Natural killer cell (primary cell): ENCODE data around the gene MAD1L1. TPM values are rescaled to one million over a fixed set of nuclear protein-coding genes. Genes with fewer than 3 reads are reported as not detected.

Source experiments
- ATAC-seq, 3 donors: fragments of 150-1000 bp in 2 of 3; fragments of 200-7000 bp in 1 of 3; cut with Tn5 transposase; 1 replicate in 1 of 3; 2 replicates in 2 of 3; pipeline ENCODE4 v1.10.0; 2021; ENCODE audit warnings: mild to moderate bottlenecking in 2 of 3, moderate library complexity in 2 of 3
- DNase-seq, 2 donors: peaks; one replicate each; pipeline versions ENCODE4 v3.0.0 to v3.0.0-alpha.2; 2013 to 2021; ENCODE audit warnings: mixed read lengths in 1 of 2
- H3K27ac ChIP-seq: one replicate; pipeline ENCODE4 v1.5.1; 2013; ENCODE audit warnings: mild to moderate bottlenecking, low read length
- H3K27me3 ChIP-seq: one replicate; pipeline ENCODE4 v1.6.1; 2013; ENCODE audit warnings: low read length; ENCODE audit not compliant: control insufficient read depth, insufficient read depth
- H3K36me3 ChIP-seq: one replicate; pipeline ENCODE4 v1.6.1; 2013; ENCODE audit warnings: low read length; ENCODE audit not compliant: control insufficient read depth, insufficient read depth
- H3K4me1 ChIP-seq: one replicate; pipeline ENCODE4 v1.6.1; 2013; ENCODE audit warnings: low read length; ENCODE audit not compliant: control insufficient read depth, insufficient read depth
- H3K4me3 ChIP-seq: one replicate; pipeline ENCODE4 v1.5.1; 2013; ENCODE audit warnings: low read length
- H3K9me3 ChIP-seq: one replicate; pipeline ENCODE4 v1.6.1; 2013; ENCODE audit warnings: low read length; ENCODE audit not compliant: control insufficient read depth, insufficient read depth
- H3K27ac Mint-ChIP-seq, 2 donors: one replicate each; pipeline ENCODE4 v1.8.0; 2022; ENCODE audit warnings: mild to moderate bottlenecking in 2 of 2, mixed read lengths in 2 of 2, moderate library complexity in 1 of 2
- H3K27me3 Mint-ChIP-seq, 2 donors: one replicate each; pipeline ENCODE4 v1.8.0; 2022; ENCODE audit warnings: low read depth in 2 of 2, mixed read lengths in 2 of 2
- H3K36me3 Mint-ChIP-seq: one replicate; pipeline ENCODE4 v1.8.0; 2022; ENCODE audit warnings: mixed read lengths
- H3K4me1 Mint-ChIP-seq, 2 donors: one replicate each; pipeline ENCODE4 v1.8.0; 2022; ENCODE audit warnings: mixed read lengths in 2 of 2
- H3K4me3 Mint-ChIP-seq: one replicate; pipeline ENCODE4 v1.8.0; 2022; ENCODE audit warnings: mild to moderate bottlenecking, moderate library complexity, mixed read lengths
- H3K9me3 Mint-ChIP-seq, 2 donors: one replicate each; pipeline ENCODE4 v1.8.0; 2022; ENCODE audit warnings: mixed read lengths in 2 of 2
- CTCF ChIP-seq: fragments of 200-600 bp; IDR thresholded peaks from one replicate; pipeline ENCODE4 v1.8.0; 2022; ENCODE audit warnings: antibody characterized with exemption
- WGBS: methylation state at CpG from one replicate; pipeline ENCODE4 v1.1.7; 2013; ENCODE audit warnings: missing lambda C conversion rate; ENCODE audit not compliant: insufficient coverage; 5-methylcytosine and 5-hydroxymethylcytosine counted together
- intact Hi-C: fragments of 100-400 bp; cut with micrococcal nuclease; formaldehyde crosslinking; loops from one replicate; pipeline ENCODE4 v1.14.2; 2022
- total RNA-seq, 4 donors: library from RNA; stranded (reverse); fragments of 120-200 nt in 1 of 4; gene quantifications; one replicate each; pipeline versions ENCODE4 v1.2.3 to v1.2.4, GENCODE V29; 2013 to 2022

MAD1L1 gene
- total RNA-seq, 3 donors from 2014 or later (not counting 1 experiment from before 2014, with no cell fraction given) = 53.6 to 81.2 (median 77.4) TPM

- H3K27me3 Mint-ChIP-seq = peaks cover 0 to 10% of the 10 kb centered on the region in 2 donors
- peak overlapping the region; percentile 63 for H3K4me3 Mint-ChIP-seq
- peak overlapping the region in 1 of 2 donors; percentile 90 for H3K27ac Mint-ChIP-seq
- no peak for DNase-seq
- H3K4me1 Mint-ChIP-seq = peaks cover 56 to 60% of the 10 kb centered on the region in 2 donors
- no peak overlapping the region for H3K27ac ChIP-seq
- H3K4me1 ChIP-seq = peaks cover 57% of the 10 kb centered on the region
- peaks cover 6% of the 10 kb centered on the region for H3K9me3 ChIP-seq
- H3K36me3 Mint-ChIP-seq = no peaks in the 10 kb centered on the region
- no peak for TF ChIP-seq CTCF
- H3K27me3 ChIP-seq = no peaks in the 10 kb centered on the region
- 92% methylated on average over 11 of the region's 11 CpGs for WGBS
- no peaks in the 10 kb centered on the region for H3K36me3 ChIP-seq
- intact Hi-C loops = loop anchor here (2.0 kb wide), 2 partner anchors 54 to 108 kb away; no protein-coding TSS in a partner anchor
- H3K4me3 ChIP-seq = no peak overlapping the region
- no peaks in the 10 kb centered on the region for H3K9me3 Mint-ChIP-seq
- ATAC-seq = no peak
Observed at GRCh38 chr7:2048531-2048930, 184.2 kb downstream of the MAD1L1 start.

GRCh38 chr7:2048006-2048405 lies 184.7 kb downstream of the MAD1L1 start:
- H3K27me3 Mint-ChIP-seq = peaks cover 0 to 13% of the 10 kb centered on the region in 2 donors
- no peak for DNase-seq

GRCh38 chr7:2046581-2047565 lies 185.9 kb downstream of the MAD1L1 start:
- peaks cover 6% of the 10 kb centered on the region for H3K9me3 ChIP-seq
- 94% methylated on average over 25 of the region's 30 CpGs for WGBS
- H3K4me3 Mint-ChIP-seq = no peak overlapping the region
- no peak overlapping the region for H3K27ac ChIP-seq
- H3K36me3 Mint-ChIP-seq = no peaks in the 10 kb centered on the region
- peaks cover 57% of the 10 kb centered on the region for H3K4me1 ChIP-seq
- no peaks in the 10 kb centered on the region for H3K9me3 Mint-ChIP-seq
- H3K27me3 ChIP-seq = no peaks in the 10 kb centered on the region
- H3K27me3 Mint-ChIP-seq = peaks cover 4 to 18% of the 10 kb centered on the region in 2 donors
- DNase-seq (no peak), ATAC-seq (no peak)
- TF ChIP-seq CTCF = no peak
- H3K4me3 ChIP-seq = no peak overlapping the region
- no peak overlapping the region for H3K27ac Mint-ChIP-seq
- intact Hi-C loops = no loop called here
- no peaks in the 10 kb centered on the region for H3K36me3 ChIP-seq
- H3K4me1 Mint-ChIP-seq = peaks cover 59 to 60% of the 10 kb centered on the region in 2 donors

More at GRCh38 chr7:2048006-2048405, 184.7 kb downstream of the MAD1L1 start:
- 98% methylated on average over 17 of the region's 17 CpGs for WGBS
- H3K27ac ChIP-seq = no peak overlapping the region
- Mint-ChIP-seq H3K9me3 (no peaks in the 10 kb centered on the region), H3K36me3 (no peaks in the 10 kb centered on the region), H3K4me3 (no peak overlapping the region), H3K27ac (no peak overlapping the region), H3K4me1 (peaks cover 56 to 64% of the 10 kb centered on the region in 2 donors)
- no peak overlapping the region for H3K4me3 ChIP-seq
- peaks cover 6% of the 10 kb centered on the region for H3K9me3 ChIP-seq
- H3K4me1 ChIP-seq = peaks cover 57% of the 10 kb centered on the region
- no peak for ATAC-seq
- TF ChIP-seq CTCF = no peak
- no peaks in the 10 kb centered on the region for H3K36me3 ChIP-seq
- intact Hi-C loops = loop anchor here (2.0 kb wide), 2 partner anchors 55 to 107 kb away; no protein-coding TSS in a partner anchor
- H3K27me3 ChIP-seq = no peaks in the 10 kb centered on the region
